IMR-90 (cell line): ENCODE data around the gene IRAK2. TPM values are rescaled to one million over a fixed set of nuclear protein-coding genes. Genes with fewer than 3 reads are reported as not detected.

ENCODE experiments used
- ATAC-seq: fragments of 200-7000 bp; cut with Tn5 transposase; 2 replicates; pipeline ENCODE4 v1.9.1; 2020; ENCODE audit warnings: low read depth, mild to moderate bottlenecking, moderate library complexity
- BruUV-seq: library from RNA; stranded (reverse); fragments of 400-500 nt; replicated peaks from 2 replicates; lab custom pipeline; 2021; lab: Mats Ljungman, UMichigan
- CTCF ChIA-PET: fragments of 300-600 bp; formaldehyde crosslinking; extraction: SDS; loops from one replicate; lab custom pipeline; 2021; ENCODE audit warnings: antibody characterized with exemption; lab: Yijun Ruan, JAX
- POLR2A ChIA-PET: fragments of 300-600 bp; sonication (Branson Sonifier 250); formaldehyde crosslinking; loops from one replicate; lab custom pipeline; 2022; ENCODE audit warnings: antibody characterized with exemption; ENCODE audit not compliant: unreplicated experiment; lab: Charles Lee
- DNase-seq: peaks from one replicate; pipeline ENCODE4 v3.0.0; 2013
- H2AFZ ChIP-seq: replicated peaks from 2 replicates; pipeline ENCODE3; 2013; ENCODE audit warnings: low read length, mild to moderate bottlenecking; ENCODE audit not compliant: poor library complexity
- H2AK5ac ChIP-seq: 2 replicates; pipeline ENCODE4 v1.6.1; 2013; ENCODE audit warnings: low read depth, low read length, inconsistent platforms
- H2AK9ac ChIP-seq: replicated peaks from 2 replicates; pipeline ENCODE3; 2013; ENCODE audit warnings: mild to moderate bottlenecking, low read depth, low read length, moderate library complexity; ENCODE audit not compliant: poor library complexity
- H2BK120ac ChIP-seq: 2 replicates; pipeline ENCODE4 v1.6.1; 2013; ENCODE audit warnings: low read depth, low read length, inconsistent platforms
- H2BK15ac ChIP-seq: 3 replicates; pipeline ENCODE4 v1.6.1; 2013; ENCODE audit warnings: low read depth, low read length, inconsistent platforms
- H2BK20ac ChIP-seq: 2 replicates; pipeline ENCODE4 v1.6.1; 2013; ENCODE audit warnings: low read depth, mild to moderate bottlenecking, inconsistent platforms, low read length, moderate library complexity
- H2BK5ac ChIP-seq: 2 replicates; pipeline ENCODE4 v1.6.1; 2013; ENCODE audit warnings: mild to moderate bottlenecking, low read depth, low read length, inconsistent platforms; ENCODE audit not compliant: poor library complexity, severe bottlenecking
- H3K14ac ChIP-seq: replicated peaks from 2 replicates; pipeline ENCODE4 v1.6.1; 2013; ENCODE audit warnings: low read depth, low read length, inconsistent platforms
- H3K18ac ChIP-seq: 2 replicates; pipeline ENCODE4 v1.6.1; 2013; ENCODE audit warnings: low read depth, low read length, control low read depth
- H3K23ac ChIP-seq: 2 replicates; pipeline ENCODE4 v1.6.1; 2013; ENCODE audit warnings: low read depth, low read length, inconsistent platforms
- H3K27ac ChIP-seq: 2 replicates; pipeline ENCODE4 v1.5.1; 2013; ENCODE audit warnings: mild to moderate bottlenecking, control low read depth, low read length; ENCODE audit not compliant: insufficient read depth
- H3K27me3 ChIP-seq: 2 replicates; pipeline ENCODE4 v1.6.1; 2013; ENCODE audit warnings: low read length; ENCODE audit not compliant: control insufficient read depth, insufficient read depth
- H3K36me3 ChIP-seq: 2 replicates; pipeline ENCODE4 v1.6.1; 2013; ENCODE audit warnings: low read length, mixed read lengths; ENCODE audit not compliant: control insufficient read depth, insufficient read depth
- H3K4ac ChIP-seq: 2 replicates; pipeline ENCODE4 v1.6.1; 2013; ENCODE audit warnings: low read depth, low read length, inconsistent platforms
- H3K4me1 ChIP-seq: 2 replicates; pipeline ENCODE4 v1.6.1; 2013; ENCODE audit warnings: low read length, mixed read lengths; ENCODE audit not compliant: control insufficient read depth, insufficient read depth
- H3K4me2 ChIP-seq: 2 replicates; pipeline ENCODE4 v1.6.1; 2013; ENCODE audit warnings: low read depth, mild to moderate bottlenecking, control low read depth, low read length, moderate library complexity
- H3K4me3 ChIP-seq: 2 replicates; pipeline ENCODE4 v1.5.1; 2013; ENCODE audit warnings: low read depth, mild to moderate bottlenecking, control low read depth, low read length, moderate library complexity; ENCODE audit not compliant: insufficient read depth
- H3K56ac ChIP-seq: 2 replicates; pipeline ENCODE4 v1.6.1; 2013; ENCODE audit warnings: low read length, inconsistent platforms; ENCODE audit not compliant: insufficient read depth; ENCODE audit errors: extremely low read depth
- H3K79me1 ChIP-seq, 2 experiments: 2 replicates each; pipeline ENCODE4 v1.6.1; 2013; ENCODE audit warnings: low read length in 2 of 2, inconsistent platforms in 1 of 2, low read depth in 1 of 2
- H3K9ac ChIP-seq: 2 replicates; pipeline ENCODE4 v1.6.1; 2013; ENCODE audit warnings: low read depth, low read length, control low read depth
- H3K9me1 ChIP-seq: 2 replicates; pipeline ENCODE4 v1.6.1; 2013; ENCODE audit warnings: low read length, inconsistent platforms; ENCODE audit not compliant: insufficient read depth
- H3K9me3 ChIP-seq: 2 replicates; pipeline ENCODE4 v1.6.1; 2013; ENCODE audit warnings: low read length; ENCODE audit not compliant: control insufficient read depth, insufficient read depth
- H4K20me1 ChIP-seq: 2 replicates; pipeline ENCODE4 v1.6.1; 2013; ENCODE audit warnings: low read length, inconsistent platforms; ENCODE audit not compliant: insufficient read depth
- H4K5ac ChIP-seq: 2 replicates; pipeline ENCODE4 v1.6.1; 2013; ENCODE audit warnings: mild to moderate bottlenecking, low read depth, low read length, control low read depth
- H4K8ac ChIP-seq, 2 experiments: 2 replicates each; pipeline ENCODE4 v1.6.1; 2013; ENCODE audit warnings: low read depth in 2 of 2, low read length in 2 of 2, control low read depth in 1 of 2, inconsistent platforms in 1 of 2
- H4K91ac ChIP-seq: 2 replicates; pipeline ENCODE4 v1.6.1; 2013; ENCODE audit warnings: low read depth, low read length, inconsistent platforms; ENCODE audit not compliant: insufficient read depth
- BHLHE40 ChIP-seq: fragments of 150-350 bp; IDR thresholded peaks from 2 replicates; pipeline ENCODE4 v1.6.1; 2016; ENCODE audit warnings: mild to moderate bottlenecking, low read depth, low read length
- CEBPB ChIP-seq: IDR thresholded peaks from 2 replicates; pipeline ENCODE4 v1.6.1; 2012; ENCODE audit warnings: low read depth, low read length, improper control_type of control experiment
- CHD1 ChIP-seq: IDR thresholded peaks from 2 replicates; pipeline ENCODE4 v1.6.1; 2012; ENCODE audit warnings: low read depth, low read length, improper control_type of control experiment
- FOS ChIP-seq: fragments of 150-350 bp; IDR thresholded peaks from 2 replicates; pipeline ENCODE4 v1.6.1; 2016; ENCODE audit warnings: low read depth, low read length
- MAFK ChIP-seq: IDR thresholded peaks from 2 replicates; pipeline ENCODE4 v1.6.1; 2012; ENCODE audit warnings: low read depth, low read length, improper control_type of control experiment
- MAZ ChIP-seq: IDR thresholded peaks from 2 replicates; pipeline ENCODE4 v1.6.1; 2012; ENCODE audit warnings: low read depth, mild to moderate bottlenecking, low read length, improper control_type of control experiment, moderate library complexity, borderline replicate concordance
- NFE2L2 ChIP-seq: fragments of 150-350 bp; IDR thresholded peaks from 2 replicates; pipeline ENCODE4 v1.6.1; 2016; ENCODE audit warnings: low read depth, mild to moderate bottlenecking, low read length
- POLR2A ChIP-seq: IDR thresholded peaks from 2 replicates; pipeline ENCODE4 v1.6.1; 2012; ENCODE audit warnings: mild to moderate bottlenecking, low read depth, low read length
- RAD21 ChIP-seq: IDR thresholded peaks from 2 replicates; pipeline ENCODE4 v1.6.1; 2012; ENCODE audit warnings: low read length, improper control_type of control experiment
- RCOR1 ChIP-seq: IDR thresholded peaks from 2 replicates; pipeline ENCODE4 v1.6.1; 2012; ENCODE audit warnings: mild to moderate bottlenecking, low read length, improper control_type of control experiment; ENCODE audit not compliant: insufficient replicate concordance
- RFX5 ChIP-seq: IDR thresholded peaks from 2 replicates; pipeline ENCODE4 v1.8.0; 2012; ENCODE audit warnings: low read depth, mild to moderate bottlenecking, low read length, moderate library complexity
- WGBS, 2 experiments: methylation state at CpG; one replicate each; pipeline versions ENCODE4 v1.1.5 to v1.1.7; 2013; ENCODE audit warnings: missing lambda C conversion rate in 2 of 2; ENCODE audit not compliant: insufficient read length in 1 of 2; ENCODE audit errors: extremely low coverage in 2 of 2; 5-methylcytosine and 5-hydroxymethylcytosine counted together
- dilution Hi-C: fragments of 300-500 bp; cut with HindIII; formaldehyde crosslinking; loops from one replicate; pipeline ENCODE4 v1.14.3; 2018; ENCODE audit warnings: low sequenced_read_pairs; ENCODE audit not compliant: unreplicated experiment
- in situ Hi-C: fragments of 300-500 bp; cut with MboI; formaldehyde crosslinking; loops from 3 replicates; pipeline ENCODE4 v1.14.3; 2019; ENCODE audit warnings: low sequenced_read_pairs, inconsistent platforms, mixed read lengths
- intact Hi-C: fragments of 100-400 bp; cut with micrococcal nuclease; formaldehyde crosslinking; loops from 2 replicates; pipeline ENCODE4 v1.10.0; 2022
- polyA plus RNA-seq, 3 experiments: library from polyadenylated mRNA; depleted of rRNA; stranded (reverse); fragments of >200 nt; gene quantifications; 2 replicates each; pipeline ENCODE4 v1.2.3, GENCODE V29; 2012; ENCODE audit warnings: low replicate concordance in 1 of 3
- total RNA-seq: library from RNA; depleted of rRNA; stranded (reverse); fragments of >200 nt; gene quantifications from 2 replicates; pipeline ENCODE4 v1.2.3, GENCODE V29; 2012
- TF ChIP-seq, protein P1 (sequence below): fragments of 150-350 bp; IDR thresholded peaks from 2 replicates; pipeline ENCODE4 v1.6.1; 2017; ENCODE audit warnings: mild to moderate bottlenecking, antibody characterized with exemption, low read length, low read depth
- TF ChIP-seq, protein P2 (sequence below): conservative IDR thresholded peaks from 2 replicates; pipeline ENCODE4 v1.5.1; 2012; ENCODE audit warnings: mild to moderate bottlenecking, low read depth, low read length, improper control_type of control experiment

The IRAK2 gene
- total and polyA plus RNA-seq, 2 of the 4 experiments (the other 2 are of a cell fraction), result 6.9 to 8.1 TPM

DNA sequence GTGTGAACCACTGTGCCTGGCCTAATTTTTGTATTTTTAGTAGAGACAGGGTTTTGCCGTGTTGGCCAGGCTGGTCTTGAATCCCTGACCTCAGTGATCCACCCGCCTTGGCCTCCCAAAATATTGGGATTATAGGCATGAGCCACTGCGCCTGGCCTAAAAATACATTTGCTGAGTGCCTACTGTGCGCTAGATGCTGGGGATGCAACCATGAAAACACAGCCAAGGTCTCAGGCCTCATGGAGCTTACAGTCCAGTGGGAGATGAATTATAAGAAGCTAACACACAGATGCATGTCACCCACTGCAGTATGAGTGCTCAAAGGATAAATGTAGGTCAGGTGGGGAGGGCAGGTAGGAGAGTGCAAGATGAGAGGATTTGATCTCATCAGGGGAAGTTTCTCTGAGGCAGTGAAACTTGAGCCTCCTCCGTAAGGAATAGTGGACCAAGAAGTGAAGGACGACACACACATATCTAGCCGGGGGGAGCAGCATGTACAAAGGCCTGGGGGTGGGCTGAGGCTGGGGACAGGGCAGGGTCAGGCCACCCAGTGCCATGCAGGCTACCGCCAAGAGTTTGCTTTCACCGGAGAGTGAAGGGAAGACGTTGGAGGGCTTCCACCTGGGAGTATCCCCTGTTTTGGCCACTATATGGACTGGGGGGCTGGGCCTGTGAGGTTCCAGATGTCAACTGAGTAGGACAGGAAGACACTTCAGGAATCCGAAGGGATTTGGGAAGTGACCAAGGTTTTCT lies 24.3 kb downstream of the IRAK2 start:
- H4K91ac ChIP-seq, result 0 out of 2 replicates have a peak overlapping the region, but pooled peaks have one; percentile 32

More for the DNA sequence above, 24.3 kb downstream of the IRAK2 start:
- Histone ChIP-seq H2BK120ac (peak overlapping the region; percentile 35), H3K9ac (no peak overlapping the region), H3K9me3 (no peaks in the 10 kb centered on the region), H3K4ac (peak overlapping the region; percentile 81), H3K14ac (peak overlapping the region; percentile 41), H3K79me1 (peaks cover 5 to 46% of the 10 kb centered on the region in 2 experiments), H3K4me1 (peaks cover 27% of the 10 kb centered on the region), H2AK9ac (peak overlapping the region; percentile 52), H2BK5ac (no peak overlapping the region), H3K18ac (no peak overlapping the region), H3K23ac (no peak overlapping the region), H4K5ac (no peak overlapping the region), H3K56ac (no peak overlapping the region), H2AFZ (no peak overlapping the region), H4K8ac (peak overlapping the region in 1 of 2 experiments; percentile 13; a peak in 1 of 4 replicates), H3K4me2 (no peak overlapping the region), H2BK20ac (peak overlapping the region; percentile 57), H2BK15ac (no peak overlapping the region; the same call in 2 of the 3 replicates), H3K9me1 (peaks cover 30% of the 10 kb centered on the region), H3K4me3 (no peak overlapping the region), H2AK5ac (peak overlapping the region; percentile 87), H3K27ac (no peak overlapping the region), H4K20me1 (0 out of 2 replicates have a peak, but pooled peaks cover 3% of the 10 kb centered on the region), H3K27me3 (no peaks in the 10 kb centered on the region), H3K36me3 (peaks cover under 1% of the 10 kb centered on the region; the same call in 1 of the 2 replicates)
- intact Hi-C loops (no loop called here), in situ Hi-C loops (no loop called here), dilution Hi-C loops (no loop called here)
- CTCF ChIA-PET, result no interaction called here
- POLR2A ChIA-PET, result no interaction called here
- BruUV-seq, result no TSS peak
- ATAC-seq (no peak), DNase-seq (no peak)
- 88% methylated on average over 3 of the region's 11 CpGs; no CpG with 5 or more reads in 1 of the 2 experiments for WGBS, 2 experiments
- TF ChIP-seq CHD1 (no peak), CEBPB (no peak), RFX5 (no peak), RAD21 (no peak), MAZ (no peak), NFE2L2 (no peak), POLR2A (no peak), MAFK (no peak), FOS (no peak), BHLHE40 (no peak), RCOR1 (no peak)
- TF ChIP-seq, protein P1, sequence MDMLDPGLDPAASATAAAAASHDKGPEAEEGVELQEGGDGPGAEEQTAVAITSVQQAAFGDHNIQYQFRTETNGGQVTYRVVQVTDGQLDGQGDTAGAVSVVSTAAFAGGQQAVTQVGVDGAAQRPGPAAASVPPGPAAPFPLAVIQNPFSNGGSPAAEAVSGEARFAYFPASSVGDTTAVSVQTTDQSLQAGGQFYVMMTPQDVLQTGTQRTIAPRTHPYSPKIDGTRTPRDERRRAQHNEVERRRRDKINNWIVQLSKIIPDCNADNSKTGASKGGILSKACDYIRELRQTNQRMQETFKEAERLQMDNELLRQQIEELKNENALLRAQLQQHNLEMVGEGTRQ, result no peak
- TF ChIP-seq, protein P2, sequence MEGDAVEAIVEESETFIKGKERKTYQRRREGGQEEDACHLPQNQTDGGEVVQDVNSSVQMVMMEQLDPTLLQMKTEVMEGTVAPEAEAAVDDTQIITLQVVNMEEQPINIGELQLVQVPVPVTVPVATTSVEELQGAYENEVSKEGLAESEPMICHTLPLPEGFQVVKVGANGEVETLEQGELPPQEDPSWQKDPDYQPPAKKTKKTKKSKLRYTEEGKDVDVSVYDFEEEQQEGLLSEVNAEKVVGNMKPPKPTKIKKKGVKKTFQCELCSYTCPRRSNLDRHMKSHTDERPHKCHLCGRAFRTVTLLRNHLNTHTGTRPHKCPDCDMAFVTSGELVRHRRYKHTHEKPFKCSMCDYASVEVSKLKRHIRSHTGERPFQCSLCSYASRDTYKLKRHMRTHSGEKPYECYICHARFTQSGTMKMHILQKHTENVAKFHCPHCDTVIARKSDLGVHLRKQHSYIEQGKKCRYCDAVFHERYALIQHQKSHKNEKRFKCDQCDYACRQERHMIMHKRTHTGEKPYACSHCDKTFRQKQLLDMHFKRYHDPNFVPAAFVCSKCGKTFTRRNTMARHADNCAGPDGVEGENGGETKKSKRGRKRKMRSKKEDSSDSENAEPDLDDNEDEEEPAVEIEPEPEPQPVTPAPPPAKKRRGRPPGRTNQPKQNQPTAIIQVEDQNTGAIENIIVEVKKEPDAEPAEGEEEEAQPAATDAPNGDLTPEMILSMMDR, result no peak
